GM13977 (cell line): Measurements from ENCODE around the gene PLXNA4.

Source experiments
- DNase-seq: peaks from one replicate; pipeline ENCODE4 v3.0.0; 2012; ENCODE audit warnings: low spot score
- in situ Hi-C: fragments of 300-500 bp; cut with MboI; formaldehyde crosslinking; loops from one replicate; pipeline ENCODE4 v1.12.0; 2022; ENCODE audit warnings: low sequenced_read_pairs, low pct_unique_long_range_greater_than_20kb, mixed read lengths, inconsistent platforms; ENCODE audit not compliant: unreplicated experiment
- TF ChIP-seq, protein P1 (sequence below): IDR thresholded peaks from 2 replicates; pipeline ENCODE4 v1.5.1; 2012; ENCODE audit warnings: mild to moderate bottlenecking, control low read depth; ENCODE audit not compliant: insufficient read depth; ENCODE audit errors: extremely low read depth, missing control alignments

Gene PLXNA4

DNA sequence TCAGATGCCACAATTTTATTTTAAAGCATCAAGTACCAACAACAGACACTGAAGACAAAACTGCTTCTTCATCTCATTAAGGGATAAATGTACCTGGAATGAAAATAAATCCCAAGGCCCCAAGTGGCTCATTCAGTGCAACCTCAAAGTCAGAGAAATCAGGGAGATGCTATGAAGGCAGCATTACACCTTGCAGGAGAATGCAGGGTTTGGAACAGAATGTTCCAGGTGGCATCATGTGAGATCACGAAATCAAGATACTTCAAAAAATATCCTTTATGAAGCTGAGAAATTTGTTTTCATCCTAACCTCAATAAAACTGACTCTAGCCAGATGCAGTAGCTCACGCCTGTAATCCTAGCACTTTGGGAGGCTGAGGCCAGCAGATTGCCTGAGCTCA, 477.1 kb downstream of the PLXNA4 start:
- DNase-seq: no peak
- in situ Hi-C loops: no loop called here
- TF ChIP-seq, protein P1, sequence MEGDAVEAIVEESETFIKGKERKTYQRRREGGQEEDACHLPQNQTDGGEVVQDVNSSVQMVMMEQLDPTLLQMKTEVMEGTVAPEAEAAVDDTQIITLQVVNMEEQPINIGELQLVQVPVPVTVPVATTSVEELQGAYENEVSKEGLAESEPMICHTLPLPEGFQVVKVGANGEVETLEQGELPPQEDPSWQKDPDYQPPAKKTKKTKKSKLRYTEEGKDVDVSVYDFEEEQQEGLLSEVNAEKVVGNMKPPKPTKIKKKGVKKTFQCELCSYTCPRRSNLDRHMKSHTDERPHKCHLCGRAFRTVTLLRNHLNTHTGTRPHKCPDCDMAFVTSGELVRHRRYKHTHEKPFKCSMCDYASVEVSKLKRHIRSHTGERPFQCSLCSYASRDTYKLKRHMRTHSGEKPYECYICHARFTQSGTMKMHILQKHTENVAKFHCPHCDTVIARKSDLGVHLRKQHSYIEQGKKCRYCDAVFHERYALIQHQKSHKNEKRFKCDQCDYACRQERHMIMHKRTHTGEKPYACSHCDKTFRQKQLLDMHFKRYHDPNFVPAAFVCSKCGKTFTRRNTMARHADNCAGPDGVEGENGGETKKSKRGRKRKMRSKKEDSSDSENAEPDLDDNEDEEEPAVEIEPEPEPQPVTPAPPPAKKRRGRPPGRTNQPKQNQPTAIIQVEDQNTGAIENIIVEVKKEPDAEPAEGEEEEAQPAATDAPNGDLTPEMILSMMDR: no peak

- in situ Hi-C loops: no loop called here
- no peak for DNase-seq
- TF ChIP-seq, protein P1: no peak
Measured at GRCh38 chr7:132098327-132098726, 477.9 kb downstream of the PLXNA4 start.

DNA sequence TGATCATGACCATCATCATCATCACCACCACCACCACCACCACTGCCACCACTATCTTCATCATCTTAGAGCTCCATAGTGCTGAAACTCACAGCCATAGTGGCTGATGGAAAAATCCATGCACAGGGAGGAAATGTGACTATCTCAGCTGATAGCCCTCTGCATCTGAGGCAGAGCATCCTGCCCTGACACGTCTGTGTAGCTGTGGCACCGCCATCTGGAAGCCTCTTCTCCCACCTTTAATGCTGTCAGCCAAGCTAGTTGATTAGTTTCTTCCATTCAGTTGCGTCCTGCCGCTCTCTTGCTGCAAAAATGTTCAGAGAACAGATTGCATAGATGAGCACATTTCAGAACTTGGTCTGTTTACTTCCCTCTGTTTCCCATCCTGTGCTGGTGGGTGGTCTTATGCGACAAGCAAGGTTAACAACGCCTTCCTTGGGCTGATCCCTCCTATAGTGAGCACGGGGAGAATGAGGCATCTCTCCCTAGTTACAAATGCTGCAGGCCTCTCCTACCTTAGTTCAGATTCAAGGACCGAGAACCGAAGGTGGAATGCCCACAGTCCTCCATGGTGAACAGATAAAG, 478.6 kb downstream of the PLXNA4 start:
- no peak for DNase-seq
- in situ Hi-C loops: no loop called here
- TF ChIP-seq, protein P1: no peak

GRCh38 chr7:132095111-132095765, 481.0 kb downstream of the PLXNA4 start:
- DNase-seq: no peak
- TF ChIP-seq, protein P1: no peak
- in situ Hi-C loops: no loop called here

- no peak for DNase-seq
- in situ Hi-C loops: no loop called here
- TF ChIP-seq, protein P1: no peak
Measured at GRCh38 chr7:132092106-132092505, 484.2 kb downstream of the PLXNA4 start.

DNA sequence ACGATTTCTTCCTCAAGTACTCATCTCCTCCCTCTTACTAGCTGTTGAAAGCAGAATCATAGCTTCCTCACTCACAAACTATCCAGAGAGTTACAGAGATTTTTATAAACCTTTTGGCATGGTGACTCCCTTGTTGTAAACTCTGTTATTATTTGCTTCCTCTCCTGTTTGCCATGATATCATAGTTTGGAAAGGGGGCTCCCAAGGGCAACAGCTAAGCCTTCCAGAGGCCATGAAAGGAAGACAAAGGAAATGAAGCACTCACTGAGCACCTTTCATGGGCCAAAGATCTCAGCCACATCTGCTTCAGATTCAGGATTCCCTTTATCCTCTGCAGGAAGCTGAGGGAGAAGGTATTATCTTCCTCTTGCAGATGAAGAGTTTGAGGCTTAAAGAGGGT, 484.6 kb downstream of the PLXNA4 start:
- in situ Hi-C loops: no loop called here
- DNase-seq: no peak
- TF ChIP-seq, protein P1: no peak
